ENCODE results near the gene LRRC26.

DNA sequence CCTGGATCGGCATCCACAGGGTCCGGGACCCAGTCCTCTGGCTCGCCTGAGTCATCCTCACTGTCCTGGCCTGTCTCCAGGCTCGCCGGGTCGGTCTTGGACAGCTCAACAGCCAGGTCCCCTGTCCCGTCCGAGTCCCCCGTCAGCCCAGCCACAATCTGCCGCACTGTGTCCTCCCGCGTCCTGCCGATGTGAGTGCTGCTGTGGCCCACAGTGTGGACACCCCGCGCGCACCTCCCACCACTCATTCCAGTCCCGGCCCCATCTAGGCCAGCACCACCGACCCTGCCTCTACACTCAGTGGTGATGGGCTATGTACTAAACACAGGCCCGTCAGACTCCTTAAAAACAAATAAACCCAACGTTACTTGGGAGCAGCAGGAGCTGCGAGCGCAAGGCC, 11.8 kb upstream of the LRRC26 start:
- TF ChIP-seq, protein P1, sequence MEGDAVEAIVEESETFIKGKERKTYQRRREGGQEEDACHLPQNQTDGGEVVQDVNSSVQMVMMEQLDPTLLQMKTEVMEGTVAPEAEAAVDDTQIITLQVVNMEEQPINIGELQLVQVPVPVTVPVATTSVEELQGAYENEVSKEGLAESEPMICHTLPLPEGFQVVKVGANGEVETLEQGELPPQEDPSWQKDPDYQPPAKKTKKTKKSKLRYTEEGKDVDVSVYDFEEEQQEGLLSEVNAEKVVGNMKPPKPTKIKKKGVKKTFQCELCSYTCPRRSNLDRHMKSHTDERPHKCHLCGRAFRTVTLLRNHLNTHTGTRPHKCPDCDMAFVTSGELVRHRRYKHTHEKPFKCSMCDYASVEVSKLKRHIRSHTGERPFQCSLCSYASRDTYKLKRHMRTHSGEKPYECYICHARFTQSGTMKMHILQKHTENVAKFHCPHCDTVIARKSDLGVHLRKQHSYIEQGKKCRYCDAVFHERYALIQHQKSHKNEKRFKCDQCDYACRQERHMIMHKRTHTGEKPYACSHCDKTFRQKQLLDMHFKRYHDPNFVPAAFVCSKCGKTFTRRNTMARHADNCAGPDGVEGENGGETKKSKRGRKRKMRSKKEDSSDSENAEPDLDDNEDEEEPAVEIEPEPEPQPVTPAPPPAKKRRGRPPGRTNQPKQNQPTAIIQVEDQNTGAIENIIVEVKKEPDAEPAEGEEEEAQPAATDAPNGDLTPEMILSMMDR (conservative IDR thresholded peaks at IDR 0.05; ENCODE audit: low read depth, low read length): no peak
- no peak for TF ChIP-seq EZH2phosphoT487 (IDR thresholded peaks at IDR 0.05; ENCODE audit: borderline replicate concordance, low read length)
- TF ChIP-seq EZH2 (IDR thresholded peaks at IDR 0.05; ENCODE audit: low read length, unreplicated experiment): no peak

Data from PC-3 (cell line).